NCI-H526 (cell line): Measurements from ENCODE around the gene ABTB2.
"Not testable (repeated sequence)": the region's sequence is repeated elsewhere in the genome, so short reads cannot be mapped to it uniquely, and the experiment has no call there.

Experiments used
- DNase-seq, 2 experiments: peaks; one replicate each; lab custom pipeline; 2025; lab: John Stamatoyannopoulos, UW

The ABTB2 gene

DNA sequence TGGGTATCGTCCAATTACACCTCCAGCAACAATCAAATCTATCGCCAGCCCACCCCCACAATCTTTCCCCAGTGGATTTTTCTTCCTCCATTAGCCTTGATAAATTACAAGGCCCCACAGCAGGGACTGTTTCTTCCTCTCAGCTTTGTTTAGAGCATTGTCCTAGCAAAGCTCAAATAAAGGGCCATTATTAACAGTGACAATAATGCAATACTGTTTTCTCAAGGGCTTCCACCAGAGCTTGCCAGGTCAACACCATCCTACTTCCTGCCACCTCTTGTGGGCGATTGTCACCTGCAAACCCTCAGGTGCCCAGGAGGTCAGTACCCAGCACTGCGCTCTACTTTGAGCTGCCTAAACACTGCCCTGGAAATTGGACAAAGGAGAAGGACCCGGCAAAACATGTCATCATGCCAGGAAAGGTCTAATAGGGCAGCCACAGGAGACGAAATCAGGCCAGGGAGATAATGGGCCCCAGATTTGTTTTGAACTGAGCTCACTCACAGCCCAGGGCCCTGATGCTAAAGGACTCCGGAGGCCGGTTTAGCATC is 95.2 kb downstream of the ABTB2 start:
- no peak for DNase-seq

GRCh38 chr11:34261820-34262219 is 96.0 kb downstream of the ABTB2 start:
- no peak for DNase-seq

DNA sequence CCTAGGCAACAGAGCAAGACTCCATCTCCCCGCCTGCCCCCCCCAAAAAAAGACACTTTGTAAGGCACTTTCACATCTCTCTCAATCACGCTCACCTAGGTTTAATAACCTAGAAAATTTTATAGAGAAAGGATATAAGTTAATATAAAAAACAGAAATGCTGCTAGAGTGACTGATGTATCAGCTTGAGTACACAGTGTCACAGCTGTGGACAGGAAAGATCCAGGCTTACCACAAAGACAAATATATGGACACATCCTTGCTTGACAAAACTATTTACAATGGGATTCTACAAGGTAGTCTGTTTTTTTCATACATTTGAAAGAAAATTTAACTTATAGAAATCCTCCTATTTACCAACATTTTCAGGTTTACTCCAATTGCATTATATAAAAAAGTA is 96.7 kb downstream of the ABTB2 start:
- DNase-seq, result no peak

- no peak for DNase-seq
Observed at GRCh38 chr11:34260072-34260575, 97.7 kb downstream of the ABTB2 start.

DNA sequence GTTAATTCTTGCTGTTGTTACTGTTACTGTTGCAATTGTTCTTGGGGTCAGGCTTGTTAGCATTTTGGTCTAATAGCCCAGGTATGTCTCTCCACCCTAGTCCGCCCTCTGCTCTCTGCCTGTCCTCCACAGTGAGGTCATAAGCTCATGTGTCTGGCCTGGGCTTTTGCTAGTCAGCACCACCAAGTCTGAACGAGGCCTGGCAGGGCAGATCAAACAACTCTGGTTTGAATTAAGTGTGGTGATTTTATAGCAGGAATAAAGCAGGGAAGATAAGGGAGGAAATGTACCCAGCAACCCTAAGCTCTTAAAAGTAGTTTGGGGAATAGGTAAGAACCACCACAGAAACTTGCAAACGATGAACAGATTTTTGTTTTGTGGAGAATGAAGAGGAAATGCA is 98.7 kb downstream of the ABTB2 start:
- DNase-seq, result no peak

DNA sequence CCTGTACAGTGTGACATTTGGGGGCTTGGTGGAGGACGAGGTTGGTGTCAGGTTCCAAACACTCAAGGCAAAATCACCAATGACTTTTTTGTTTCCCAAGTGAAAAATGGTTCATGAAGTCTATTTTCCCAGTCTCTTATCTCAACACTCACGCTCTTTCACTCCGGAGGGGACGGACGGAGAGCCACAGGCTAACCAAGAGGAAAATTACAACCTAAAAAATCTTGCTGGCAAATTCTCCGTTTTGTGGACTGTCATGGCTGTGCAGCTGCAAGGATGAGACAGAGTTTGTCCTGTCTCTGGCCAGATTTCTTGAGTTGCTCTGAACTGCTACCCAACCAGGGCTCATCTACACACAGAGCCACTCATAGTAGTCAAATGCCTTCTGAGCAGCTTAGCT is 101.2 kb downstream of the ABTB2 start:
- DNase-seq, result no peak

- no peak for DNase-seq
Observed at GRCh38 chr11:34256150-34256549, 101.7 kb downstream of the ABTB2 start.

GRCh38 chr11:34255101-34255500 is 102.7 kb downstream of the ABTB2 start:
- no peak for DNase-seq

DNA sequence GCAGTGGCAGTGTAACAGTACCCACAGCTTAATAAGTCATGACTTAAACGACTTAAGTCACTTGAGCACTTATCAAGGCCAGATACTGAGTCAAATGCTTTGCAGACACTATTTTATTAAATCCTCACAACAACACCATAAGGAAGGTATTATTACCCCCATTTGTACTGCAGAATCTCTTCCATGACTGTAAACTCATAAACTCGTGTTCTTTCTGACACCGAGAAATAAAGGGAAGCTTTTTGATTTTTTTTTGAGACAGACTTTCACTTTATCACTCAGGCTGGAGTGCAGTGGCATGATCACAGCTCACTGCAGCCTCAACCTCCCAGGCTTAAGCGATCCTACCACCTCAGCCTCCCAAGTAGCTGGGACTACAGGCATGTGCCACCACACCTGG is 103.8 kb downstream of the ABTB2 start:
- no peak for DNase-seq

DNA sequence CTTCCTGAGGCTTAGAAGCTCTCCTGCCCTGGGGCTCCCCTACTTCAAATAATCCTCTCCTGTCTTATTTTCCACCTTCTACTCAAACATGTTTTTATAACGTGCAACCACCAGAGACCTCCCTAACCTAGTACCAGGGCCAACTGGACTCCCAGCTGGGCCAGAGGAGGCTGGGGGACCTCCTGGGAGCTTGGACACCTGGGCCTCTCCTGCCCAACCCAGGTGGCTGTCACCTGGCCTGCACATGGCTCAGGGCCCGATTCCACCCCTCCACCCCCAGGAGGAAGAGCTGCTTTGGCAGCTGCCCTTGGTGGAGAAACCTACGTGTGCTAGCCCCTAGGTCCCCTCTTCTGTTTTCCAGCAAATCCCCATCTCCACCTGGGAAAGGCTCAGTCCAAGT is 105.2 kb downstream of the ABTB2 start:
- DNase-seq, result no peak

GRCh38 chr11:34252015-34252414 is 105.8 kb downstream of the ABTB2 start:
- DNase-seq, result no peak

- DNase-seq, result no peak
Observed at GRCh38 chr11:34251589-34251980, 106.2 kb downstream of the ABTB2 start.

- DNase-seq, result no peak
Observed at GRCh38 chr11:34250732-34251588, 106.8 kb downstream of the ABTB2 start.

DNA sequence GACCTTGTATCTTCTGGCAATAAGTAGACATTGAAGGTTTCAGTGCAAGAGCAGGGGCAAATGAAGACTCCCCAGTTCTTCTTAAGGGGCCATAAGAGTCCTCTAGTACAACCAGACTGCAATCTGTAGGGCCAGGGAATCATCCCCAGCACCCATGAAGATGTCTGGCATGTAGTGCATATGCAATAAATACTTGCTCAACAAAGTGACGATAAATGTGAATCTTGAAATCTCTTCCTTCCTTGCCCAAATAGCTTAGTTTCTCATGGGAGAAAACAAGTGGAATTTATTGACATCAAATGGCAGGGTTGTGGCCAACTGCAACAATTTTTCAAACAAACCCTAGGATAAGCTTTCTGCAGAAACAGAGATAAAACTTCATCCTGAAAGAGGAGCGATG is 107.6 kb downstream of the ABTB2 start:
- no peak for DNase-seq

- DNase-seq, result no peak
Observed at GRCh38 chr11:34249439-34249838, 108.4 kb downstream of the ABTB2 start.

GRCh38 chr11:34246511-34246910 is 111.3 kb downstream of the ABTB2 start:
- DNase-seq, result not testable (repeated sequence)

GRCh38 chr11:34245041-34245440 is 112.8 kb downstream of the ABTB2 start:
- no peak for DNase-seq

DNA sequence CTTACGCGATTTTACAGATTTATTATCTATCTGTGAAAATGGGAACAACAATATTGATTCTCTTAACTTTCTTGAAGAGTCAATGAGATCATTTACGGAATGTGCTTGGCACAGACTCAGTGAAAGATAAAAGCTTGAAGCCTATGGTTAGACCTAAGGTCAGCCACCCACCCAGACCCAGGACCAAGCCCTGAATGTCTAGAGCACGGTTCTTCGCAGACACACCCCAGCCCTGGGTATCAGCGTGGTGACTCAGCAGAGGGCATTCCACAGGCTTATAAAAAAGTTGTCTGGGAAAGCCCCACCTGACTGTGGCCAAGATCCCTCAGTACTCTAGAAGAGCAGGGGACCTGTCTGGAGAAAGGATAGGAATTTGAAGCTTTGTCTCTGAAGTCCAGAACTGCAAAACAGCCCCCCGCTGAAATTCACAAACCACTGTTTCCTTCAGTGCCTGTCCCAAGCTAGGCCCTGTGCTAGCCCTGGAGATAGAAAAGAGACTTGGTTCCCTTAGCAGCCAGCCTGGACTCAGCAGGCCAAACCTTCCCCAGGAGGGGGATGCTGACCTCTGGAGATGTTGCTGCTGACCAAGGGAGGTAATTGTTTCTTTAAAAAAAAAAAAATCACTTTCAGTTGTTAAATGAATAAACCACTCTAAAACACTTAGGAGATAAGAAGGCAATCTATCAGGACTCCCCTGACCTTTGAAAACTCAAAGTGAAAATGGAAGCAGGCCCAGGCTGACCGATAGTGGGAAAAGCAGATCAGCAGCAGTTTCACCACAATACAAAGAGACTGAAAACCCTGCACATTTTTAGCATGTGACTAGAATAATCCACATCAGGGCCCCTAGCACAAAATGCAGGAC is 114.0 kb downstream of the ABTB2 start:
- DNase-seq, result no peak

DNA sequence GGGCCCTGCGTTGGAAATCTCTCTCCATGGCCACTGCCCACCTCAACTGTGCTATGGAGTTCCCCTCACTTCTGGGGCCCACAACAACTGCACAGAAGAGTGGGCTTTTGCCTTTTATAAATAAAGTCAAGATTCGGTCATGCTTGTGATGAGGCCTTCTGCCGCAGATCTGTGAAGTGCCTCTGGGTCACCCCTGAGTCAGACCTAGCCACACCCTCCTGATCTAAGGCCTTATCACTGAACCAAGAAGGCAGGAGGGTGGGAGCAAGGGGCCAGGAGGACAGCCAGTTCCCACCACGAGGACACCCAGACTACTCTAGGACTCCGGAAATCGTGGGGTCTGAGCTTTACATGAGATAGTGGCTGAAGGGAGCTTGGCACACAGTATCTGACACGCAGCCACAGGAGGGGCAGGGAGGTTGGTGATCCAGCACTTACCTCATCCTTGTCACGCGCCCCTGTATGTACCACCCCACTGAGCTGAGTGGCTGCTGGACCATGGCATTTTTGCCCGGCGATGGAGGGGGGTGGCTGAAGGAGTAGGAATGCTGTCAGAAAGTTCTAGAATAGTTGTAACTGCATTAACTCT is 115.7 kb downstream of the ABTB2 start:
- DNase-seq, result no peak

- no peak for DNase-seq
Observed at GRCh38 chr11:34240150-34240494, 117.7 kb downstream of the ABTB2 start.

DNA sequence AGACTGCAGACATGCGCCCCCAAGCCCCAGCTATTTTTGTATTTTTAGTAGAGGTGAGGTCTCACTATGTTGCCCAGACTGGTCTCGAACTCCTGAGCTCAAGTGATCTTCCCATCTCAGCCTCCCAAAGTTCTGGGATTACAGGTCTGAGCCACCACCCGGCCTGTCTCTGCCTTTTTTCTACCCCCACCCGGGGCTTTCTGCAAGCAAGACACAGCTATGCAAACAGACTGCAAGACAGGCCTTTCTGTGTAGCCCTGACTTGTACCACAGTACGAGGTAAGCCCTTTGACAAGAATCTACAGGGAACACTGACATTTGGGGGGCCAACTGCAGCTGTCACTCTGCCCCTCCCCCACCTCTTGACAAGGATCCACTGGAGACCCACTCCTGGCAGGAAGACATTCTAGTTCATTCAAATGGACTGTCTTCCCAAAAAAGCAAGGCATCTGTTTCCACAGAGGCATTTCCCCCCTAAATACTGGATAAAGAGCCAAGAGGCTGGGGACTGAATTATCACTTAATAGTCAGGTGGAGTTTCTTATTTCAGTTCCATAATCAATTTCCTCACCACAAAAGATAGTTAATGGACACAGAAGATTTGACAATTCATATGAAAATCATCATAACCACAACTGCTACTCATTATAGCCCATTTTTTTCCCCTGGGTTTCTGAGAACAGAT is 118.2 kb downstream of the ABTB2 start:
- DNase-seq, result no peak

DNA sequence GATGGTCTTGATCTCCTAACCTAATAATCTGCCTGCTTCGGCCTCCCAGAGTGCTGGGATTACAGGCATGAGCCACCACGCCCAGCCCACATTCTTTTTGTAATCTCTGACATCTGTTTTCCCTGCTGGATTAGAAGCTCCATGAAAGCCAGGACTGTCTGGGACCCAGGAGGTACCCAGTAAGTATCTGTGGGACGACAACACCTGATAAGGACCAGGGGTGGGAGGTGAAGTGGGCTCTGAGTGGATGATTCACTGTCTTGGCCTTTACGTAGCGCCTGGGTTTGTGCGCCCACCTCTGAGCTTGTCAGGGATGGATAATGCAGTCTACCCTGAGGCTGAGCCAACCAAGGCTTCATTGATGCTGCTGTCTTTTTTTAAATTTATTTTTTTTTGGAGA is 118.8 kb downstream of the ABTB2 start:
- no peak for DNase-seq
